Activated CD4-positive, alpha-beta memory T cell treated with anti-CD3 and anti-CD28 coated beads, Interleukin-2, amount 10 ng/mL, durations not matched to agents 7 days and 5 days (primary cell): ENCODE results near the gene MRPL53. TPM values are rescaled to one million over a fixed set of nuclear protein-coding genes. Genes with fewer than 3 reads are reported as not detected.

Experiments used
- CTCF ChIA-PET: fragments of 350-600 bp; sonication (Branson Sonifier 250); formaldehyde crosslinking; loops from one replicate; lab custom pipeline; 2021; ENCODE audit warnings: antibody characterized with exemption, inconsistent platforms; lab: Charles Lee
- POLR2A ChIA-PET: fragments of 350-600 bp; sonication (Branson Sonifier 250); formaldehyde crosslinking; loops from one replicate; lab custom pipeline; 2021; ENCODE audit warnings: antibody characterized with exemption; lab: Charles Lee
- DNase-seq: peaks from one replicate; pipeline ENCODE4 v3.0.0-alpha.2; 2020
- H3K27ac Mint-ChIP-seq: one replicate; pipeline ENCODE4 v1.8.0; 2021; ENCODE audit warnings: mild to moderate bottlenecking, mixed read lengths
- H3K27me3 Mint-ChIP-seq: one replicate; pipeline ENCODE4 v1.8.0; 2021; ENCODE audit warnings: mixed read lengths
- H3K36me3 Mint-ChIP-seq: one replicate; pipeline ENCODE4 v1.8.0; 2021; ENCODE audit warnings: low read depth, mixed read lengths
- H3K4me1 Mint-ChIP-seq: one replicate; pipeline ENCODE4 v1.8.0; 2021; ENCODE audit warnings: mixed read lengths
- H3K4me3 Mint-ChIP-seq: one replicate; pipeline ENCODE4 v1.8.0; 2021; ENCODE audit warnings: mild to moderate bottlenecking, mixed read lengths
- H3K9me3 Mint-ChIP-seq: one replicate; pipeline ENCODE4 v1.8.0; 2021; ENCODE audit warnings: mixed read lengths
- total RNA-seq, 2 experiments: library from RNA; stranded (reverse); gene quantifications; one replicate each; pipeline ENCODE4 v1.2.3, GENCODE V29; 2021

Gene MRPL53
- total RNA-seq, 2 experiments from 2014 or later, result 115 to 126 TPM

GRCh38 chr2:74440378-74441169 is 31.9 kb downstream of the MRPL53 start:
- H3K36me3 Mint-ChIP-seq, result no peaks in the 10 kb centered on the region
- H3K4me3 Mint-ChIP-seq, result peak overlapping the region; percentile 19
- H3K27me3 Mint-ChIP-seq, result peaks cover 51% of the 10 kb centered on the region
- ChIA-PET CTCF (interaction anchor here (1.2 to 1.6 kb wide), 3 partner anchors 9 to 92 kb away, joined by 4 to 5 read pairs (median 4); no protein-coding TSS in a partner anchor), POLR2A (interaction anchor here (0.6 to 1.6 kb wide), 5 partner anchors 10 to 26 kb away, joined by 3 to 5 read pairs (median 3); partner anchors contain the start of genes C2orf81, INO80B and WDR54)
- no peak overlapping the region for H3K27ac Mint-ChIP-seq
- peak; percentile 42 for DNase-seq
- H3K4me1 Mint-ChIP-seq, result peaks cover 11% of the 10 kb centered on the region
- H3K9me3 Mint-ChIP-seq, result no peaks in the 10 kb centered on the region

- CTCF ChIA-PET, result interaction anchor here (1.2 to 1.6 kb wide), 3 partner anchors 9 to 92 kb away, joined by 4 to 5 read pairs (median 4); no protein-coding TSS in a partner anchor
- POLR2A ChIA-PET, result interaction anchor here (0.6 to 1.7 kb wide), 6 partner anchors 11 to 33 kb away, joined by 3 to 5 read pairs (median 3); partner anchors contain the start of genes C2orf81, INO80B, MRPL53 and WDR54
- Mint-ChIP-seq H3K9me3 (no peaks in the 10 kb centered on the region), H3K4me1 (peaks cover 11% of the 10 kb centered on the region), H3K27ac (no peak overlapping the region), H3K4me3 (no peak overlapping the region), H3K36me3 (no peaks in the 10 kb centered on the region), H3K27me3 (peaks cover 48% of the 10 kb centered on the region)
- no peak for DNase-seq
Observed at GRCh38 chr2:74439803-74440377, 32.6 kb downstream of the MRPL53 start.

- Mint-ChIP-seq H3K9me3 (no peaks in the 10 kb centered on the region), H3K27me3 (peaks cover 43% of the 10 kb centered on the region), H3K36me3 (no peaks in the 10 kb centered on the region), H3K4me3 (no peak overlapping the region), H3K4me1 (peaks cover 11% of the 10 kb centered on the region), H3K27ac (no peak overlapping the region)
- POLR2A ChIA-PET, result interaction anchor here (0.9 to 1.7 kb wide), 5 partner anchors 9 to 240 kb away, joined by 3 to 5 read pairs (median 3); partner anchors contain the start of genes C2orf81, MRPL53, MTHFD2 and WDR54
- no peak for DNase-seq
- CTCF ChIA-PET, result interaction anchor here (1.3 to 1.6 kb wide), 2 partner anchors 38 to 93 kb away, joined by 4 to 5 read pairs; no protein-coding TSS in a partner anchor
Observed at GRCh38 chr2:74439373-74439772, 33.1 kb downstream of the MRPL53 start.

- H3K4me3 Mint-ChIP-seq, result no peak overlapping the region
- POLR2A ChIA-PET, result interaction anchor here (0.9 to 1.7 kb wide), 3 partner anchors 10 to 239 kb away, joined by 3 read pairs; partner anchors contain the start of genes MRPL53 and MTHFD2
Observed at GRCh38 chr2:74438248-74438647, 34.2 kb downstream of the MRPL53 start.

GRCh38 chr2:74436848-74437695 is 35.4 kb downstream of the MRPL53 start:
- no peak for DNase-seq
- H3K9me3 Mint-ChIP-seq, result no peaks in the 10 kb centered on the region
- peaks cover 32% of the 10 kb centered on the region for H3K27me3 Mint-ChIP-seq
- H3K4me3 Mint-ChIP-seq, result no peak overlapping the region
- POLR2A ChIA-PET, result no interaction called here
- peaks cover 8% of the 10 kb centered on the region for H3K4me1 Mint-ChIP-seq
- H3K36me3 Mint-ChIP-seq, result no peaks in the 10 kb centered on the region
- no peak overlapping the region for H3K27ac Mint-ChIP-seq
- CTCF ChIA-PET, result no interaction called here

More at GRCh38 chr2:74438248-74438647, 34.2 kb downstream of the MRPL53 start:
- Mint-ChIP-seq H3K9me3 (no peaks in the 10 kb centered on the region), H3K27ac (no peak overlapping the region), H3K4me1 (peaks cover 11% of the 10 kb centered on the region), H3K36me3 (no peaks in the 10 kb centered on the region), H3K27me3 (peaks cover 37% of the 10 kb centered on the region)
- CTCF ChIA-PET, result no interaction called here
- DNase-seq, result no peak

- DNase-seq, result no peak
- ChIA-PET CTCF (no interaction called here), POLR2A (no interaction called here)
- peaks cover 28% of the 10 kb centered on the region for H3K27me3 Mint-ChIP-seq
- no peaks in the 10 kb centered on the region for H3K9me3 Mint-ChIP-seq
- H3K4me3 Mint-ChIP-seq, result no peak overlapping the region
- H3K36me3 Mint-ChIP-seq, result no peaks in the 10 kb centered on the region
- H3K27ac Mint-ChIP-seq, result no peak overlapping the region
- peaks cover 5% of the 10 kb centered on the region for H3K4me1 Mint-ChIP-seq
Observed at GRCh38 chr2:74436111-74436805, 36.2 kb downstream of the MRPL53 start.

- H3K27me3 Mint-ChIP-seq, result no peaks in the 10 kb centered on the region
- H3K9me3 Mint-ChIP-seq, result no peaks in the 10 kb centered on the region
- no peaks in the 10 kb centered on the region for H3K4me1 Mint-ChIP-seq
- H3K4me3 Mint-ChIP-seq, result no peak overlapping the region
- ChIA-PET POLR2A (interaction anchor here (1.2 kb wide), 1 partner anchor 13 kb away, joined by 4 read pairs; no protein-coding TSS in a partner anchor), CTCF (interaction anchor here (1.3 kb wide), 1 partner anchor 10 kb away, joined by 4 read pairs; no protein-coding TSS in a partner anchor)
- peaks cover 3% of the 10 kb centered on the region for H3K36me3 Mint-ChIP-seq
- no peak overlapping the region for H3K27ac Mint-ChIP-seq
- DNase-seq, result no peak
Observed at GRCh38 chr2:74430502-74430901, 42.0 kb downstream of the MRPL53 start.

- DNase-seq, result no peak
- no peaks in the 10 kb centered on the region for H3K9me3 Mint-ChIP-seq
- no peak overlapping the region for H3K4me3 Mint-ChIP-seq
- CTCF ChIA-PET, result no interaction called here
- H3K4me1 Mint-ChIP-seq, result no peaks in the 10 kb centered on the region
- H3K27me3 Mint-ChIP-seq, result no peaks in the 10 kb centered on the region
- peaks cover 11% of the 10 kb centered on the region for H3K36me3 Mint-ChIP-seq
- POLR2A ChIA-PET, result interaction anchor here (0.6 to 1.0 kb wide), 2 partner anchors 13 to 25 kb away, joined by 3 read pairs; partner anchors contain the start of gene INO80B
- H3K27ac Mint-ChIP-seq, result no peak overlapping the region
Observed at GRCh38 chr2:74429487-74430451, 42.7 kb downstream of the MRPL53 start.

GRCh38 chr2:74428675-74429074 is 43.8 kb downstream of the MRPL53 start:
- H3K36me3 Mint-ChIP-seq, result peaks cover 18% of the 10 kb centered on the region
- H3K27me3 Mint-ChIP-seq, result no peaks in the 10 kb centered on the region
- H3K27ac Mint-ChIP-seq, result no peak overlapping the region
- H3K9me3 Mint-ChIP-seq, result no peaks in the 10 kb centered on the region
- no peak for DNase-seq
- ChIA-PET CTCF (no interaction called here), POLR2A (no interaction called here)
- H3K4me1 Mint-ChIP-seq, result peaks cover 3% of the 10 kb centered on the region
- no peak overlapping the region for H3K4me3 Mint-ChIP-seq

- DNase-seq, result no peak
- no peak overlapping the region for H3K4me3 Mint-ChIP-seq
- no peaks in the 10 kb centered on the region for H3K27me3 Mint-ChIP-seq
- H3K4me1 Mint-ChIP-seq, result peaks cover 14% of the 10 kb centered on the region
- H3K27ac Mint-ChIP-seq, result no peak overlapping the region
- CTCF ChIA-PET, result no interaction called here
- H3K9me3 Mint-ChIP-seq, result no peaks in the 10 kb centered on the region
- peaks cover 28% of the 10 kb centered on the region for H3K36me3 Mint-ChIP-seq
- POLR2A ChIA-PET, result interaction anchor here (1.1 kb wide), 1 partner anchor 27 kb away, joined by 3 read pairs; the partner anchor contains the start of gene INO80B
Observed at GRCh38 chr2:74427551-74427950, 44.9 kb downstream of the MRPL53 start.

- ChIA-PET CTCF (no interaction called here), POLR2A (no interaction called here)
- no peak for DNase-seq
Observed at GRCh38 chr2:74426181-74426758, 46.2 kb downstream of the MRPL53 start.

More at GRCh38 chr2:74426181-74426758, 46.2 kb downstream of the MRPL53 start:
- Mint-ChIP-seq H3K27ac (no peak overlapping the region), H3K4me3 (no peak overlapping the region), H3K4me1 (peaks cover 21% of the 10 kb centered on the region), H3K27me3 (no peaks in the 10 kb centered on the region), H3K9me3 (no peaks in the 10 kb centered on the region), H3K36me3 (peaks cover 29% of the 10 kb centered on the region)
